HG03442 (cell line): Measurements from ENCODE around the gene PLA2G4A.

ENCODE experiments used
- ATAC-seq: cut with Tn5 transposase; IDR thresholded peaks from one replicate; pipeline ENCODE4 v1.9.1; 2021; ENCODE audit warnings: mild to moderate bottlenecking, moderate library complexity; ENCODE audit not compliant: unreplicated experiment

PLA2G4A gene

DNA sequence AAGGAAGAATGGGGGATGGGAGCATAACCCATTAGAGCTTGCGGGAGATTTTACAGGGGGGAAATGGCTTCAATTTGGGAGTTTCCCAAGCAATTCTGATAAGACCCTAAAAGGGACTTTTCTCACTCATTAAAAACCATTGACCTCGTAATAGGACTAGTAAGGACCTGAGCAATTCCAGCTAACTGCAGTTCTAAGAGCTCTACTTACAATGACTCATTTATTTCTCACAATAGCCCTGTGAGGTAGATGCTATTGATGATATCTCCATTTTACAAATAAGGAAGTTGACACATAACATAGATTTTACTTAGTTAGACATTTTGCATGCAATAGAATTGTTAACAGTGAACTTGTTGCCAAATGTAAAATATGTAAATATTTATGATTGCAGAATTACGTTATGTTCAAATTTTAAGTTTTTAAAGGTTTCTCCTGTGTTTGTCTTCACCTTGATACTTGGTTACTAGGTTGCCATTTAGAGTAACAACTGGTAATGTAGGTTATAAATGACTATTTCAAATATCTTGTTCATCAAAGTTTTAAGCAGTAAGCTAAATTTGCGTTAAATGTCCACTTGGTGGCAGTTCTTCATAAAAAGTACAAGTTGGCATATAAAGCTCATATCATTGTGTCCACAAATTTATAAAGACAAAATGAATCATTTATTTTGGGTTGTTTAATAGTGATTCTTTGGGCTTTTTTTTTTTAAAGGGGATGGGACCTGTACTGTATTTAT, 182.0 kb downstream of the PLA2G4A start:
- ATAC-seq: no peak

DNA sequence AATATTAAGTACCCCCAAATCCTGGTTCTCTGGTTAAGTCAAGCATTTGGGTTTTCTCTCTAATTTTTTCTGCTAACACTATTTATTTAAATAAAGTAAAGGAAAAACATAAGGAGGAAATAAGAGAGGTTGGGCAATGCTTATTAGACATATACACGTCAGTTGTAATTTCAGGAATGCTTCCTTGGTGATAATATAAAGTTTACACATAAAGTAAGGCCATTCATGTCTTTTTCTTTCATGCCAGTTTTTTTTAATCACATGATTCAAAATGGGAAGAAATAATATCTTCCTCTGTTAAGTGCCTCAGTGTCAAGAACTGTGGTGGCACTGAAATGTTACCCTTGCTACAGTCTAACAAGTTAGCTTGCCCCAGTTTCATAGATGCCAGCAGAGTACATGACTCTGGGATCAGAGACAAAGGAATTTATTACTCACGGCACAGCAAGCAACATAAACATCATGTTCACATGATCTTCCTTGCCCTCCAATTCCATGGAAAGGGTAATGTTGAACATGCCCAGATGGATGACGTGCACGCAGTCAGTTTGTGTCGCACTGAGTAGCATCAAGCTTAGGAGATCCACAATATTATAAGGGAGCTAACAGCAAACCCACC, 184.9 kb downstream of the PLA2G4A start:
- ATAC-seq: no peak

DNA sequence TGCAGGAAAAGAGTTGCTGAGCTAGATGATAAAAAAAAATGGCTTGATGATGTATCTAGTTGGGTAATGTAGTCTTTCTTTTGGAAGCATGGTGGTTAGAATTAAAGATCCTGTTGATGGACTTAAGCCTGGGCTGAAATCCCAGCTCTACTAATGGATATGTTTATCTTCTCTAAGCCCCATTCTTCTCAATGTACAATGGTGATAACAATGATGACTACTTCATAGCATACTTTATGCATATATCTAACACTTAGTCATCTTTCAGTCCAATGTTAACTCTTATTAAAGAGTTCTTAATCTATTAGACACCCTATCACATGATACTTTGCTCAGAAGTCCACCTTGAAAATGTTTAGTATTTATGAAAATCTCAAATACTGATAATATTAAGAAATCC, 189.5 kb downstream of the PLA2G4A start:
- no peak for ATAC-seq

DNA sequence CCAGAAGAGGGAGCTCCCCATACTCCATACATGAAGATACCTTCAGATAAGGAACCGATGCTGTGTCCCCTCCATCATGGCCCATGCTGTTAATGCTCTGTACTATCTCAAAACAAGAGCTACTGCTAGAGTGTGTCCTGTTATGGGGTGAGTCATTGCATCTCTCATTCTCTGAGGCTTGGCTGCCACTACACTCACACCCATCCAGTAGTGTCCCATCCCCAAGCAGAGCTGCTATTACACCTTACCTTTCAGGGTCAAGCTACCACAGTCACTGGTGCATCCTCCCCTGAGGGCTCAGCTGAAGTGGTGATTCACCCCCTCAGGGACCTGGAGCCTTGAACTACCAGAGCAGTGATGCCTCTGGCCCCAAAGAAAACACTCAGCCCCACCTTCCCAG, 198.5 kb downstream of the PLA2G4A start:
- no peak for ATAC-seq

DNA sequence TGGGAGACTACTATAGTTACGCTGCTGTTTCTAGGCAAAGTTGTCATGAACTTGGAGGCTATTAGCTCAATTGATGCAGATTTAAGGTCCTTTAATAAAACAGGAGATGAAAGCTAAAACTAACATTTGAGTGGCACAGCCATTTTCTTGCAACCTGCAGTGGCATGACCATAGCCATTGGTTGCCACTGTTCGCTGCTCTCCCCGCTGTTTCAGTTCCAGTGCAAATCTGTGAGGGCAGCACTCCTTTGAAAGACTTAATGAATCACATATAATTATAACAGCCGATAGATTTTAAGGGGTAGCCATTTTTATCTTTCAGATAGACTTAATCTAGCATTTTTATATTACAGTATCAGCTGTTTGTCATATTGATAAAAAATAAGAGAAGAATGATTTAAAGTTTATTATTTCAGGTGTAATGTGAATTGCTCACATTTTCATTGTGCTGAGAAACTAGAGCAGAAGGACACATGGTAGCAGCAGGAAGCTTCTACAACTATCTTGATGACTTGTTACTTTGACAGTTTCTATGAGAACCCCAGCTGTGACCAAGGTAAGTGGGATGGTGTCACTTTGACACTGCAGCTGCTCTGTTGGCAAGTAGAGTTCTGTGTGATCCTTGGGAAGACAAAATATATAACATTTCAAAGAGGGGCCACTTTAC, 203.7 kb downstream of the PLA2G4A start:
- no peak for ATAC-seq

DNA sequence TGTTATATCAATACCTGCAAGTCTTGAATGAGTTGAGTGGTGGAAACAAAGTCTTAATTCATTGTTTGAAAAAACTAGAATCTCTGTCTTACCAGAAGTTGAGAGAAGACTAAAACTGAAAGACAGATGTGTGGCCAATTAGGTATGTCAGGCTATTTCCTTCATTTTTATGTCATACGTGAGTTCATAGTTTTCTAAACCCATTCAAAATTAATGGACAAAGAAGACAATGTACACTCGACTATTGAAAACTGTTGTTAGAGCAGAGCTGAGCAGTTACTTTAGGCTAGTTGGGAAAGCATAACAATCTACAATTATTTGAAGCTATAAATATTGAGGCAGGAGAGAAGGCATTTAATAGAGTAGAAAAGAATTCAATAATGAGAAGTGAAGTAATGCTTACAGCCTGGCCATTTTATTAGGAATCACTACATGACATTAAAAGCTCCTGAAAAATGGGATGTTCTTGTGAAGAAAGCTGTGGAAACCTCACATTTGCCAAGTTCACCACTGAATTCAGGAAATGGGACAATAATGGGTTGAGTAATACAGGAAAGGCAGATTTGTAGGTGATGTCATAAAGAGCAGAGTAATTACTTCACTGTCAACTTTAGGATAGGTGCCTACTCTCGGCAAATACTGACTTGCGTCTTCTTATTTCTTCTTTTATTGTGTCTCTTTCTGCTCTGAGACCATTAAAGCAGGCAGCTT, 204.4 kb downstream of the PLA2G4A start:
- no peak for ATAC-seq

DNA sequence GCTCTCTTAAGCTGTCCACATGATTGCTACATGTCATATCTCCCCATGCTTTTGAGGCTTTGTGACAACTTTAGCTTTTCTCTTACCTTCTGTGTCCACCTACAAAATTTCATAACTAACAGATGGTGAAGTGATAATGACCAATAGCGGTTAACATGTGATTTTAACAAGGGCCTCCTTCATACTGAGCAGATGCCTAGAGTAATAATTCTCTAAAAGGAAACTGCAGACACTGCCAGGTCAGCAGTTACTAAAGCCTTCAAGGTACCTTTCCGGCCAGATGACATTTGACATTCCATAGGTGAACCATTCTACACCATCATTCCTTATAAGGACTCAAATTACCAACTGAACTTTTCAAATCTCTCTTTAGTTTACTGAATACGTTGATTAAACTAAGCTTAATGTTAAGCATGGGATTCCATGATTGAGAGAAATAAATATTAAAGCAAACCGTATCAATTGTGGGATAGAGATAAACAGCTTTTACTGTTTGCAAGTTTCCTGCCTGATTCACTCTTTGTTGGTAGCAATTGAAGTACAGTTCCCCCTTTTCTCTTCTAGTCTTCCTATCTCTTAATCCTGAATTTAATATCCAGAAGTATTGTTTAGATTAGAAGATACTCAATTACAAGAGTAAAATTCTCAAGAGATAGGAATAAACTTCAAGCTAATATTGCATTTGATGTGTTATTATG, 205.1 kb downstream of the PLA2G4A start:
- no peak for ATAC-seq

DNA sequence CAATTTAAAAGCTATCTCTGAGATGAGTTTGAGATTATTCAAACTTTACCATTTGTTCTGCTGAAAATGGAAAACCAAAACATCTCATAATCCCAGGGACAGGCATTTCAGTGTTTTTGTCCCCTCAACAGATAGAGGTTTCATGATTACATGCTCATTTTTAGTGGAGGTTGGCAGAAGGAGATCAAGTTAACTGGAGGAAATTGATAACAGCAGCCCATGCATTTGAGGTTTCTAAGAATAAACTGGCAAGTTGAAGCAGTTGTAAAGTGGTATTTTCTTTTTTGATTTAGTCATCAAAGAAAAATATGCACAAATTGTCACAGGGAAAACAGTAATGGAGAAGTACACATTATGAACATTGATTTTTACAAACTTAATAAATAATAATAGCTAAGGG, 205.8 kb downstream of the PLA2G4A start:
- ATAC-seq: no peak

DNA sequence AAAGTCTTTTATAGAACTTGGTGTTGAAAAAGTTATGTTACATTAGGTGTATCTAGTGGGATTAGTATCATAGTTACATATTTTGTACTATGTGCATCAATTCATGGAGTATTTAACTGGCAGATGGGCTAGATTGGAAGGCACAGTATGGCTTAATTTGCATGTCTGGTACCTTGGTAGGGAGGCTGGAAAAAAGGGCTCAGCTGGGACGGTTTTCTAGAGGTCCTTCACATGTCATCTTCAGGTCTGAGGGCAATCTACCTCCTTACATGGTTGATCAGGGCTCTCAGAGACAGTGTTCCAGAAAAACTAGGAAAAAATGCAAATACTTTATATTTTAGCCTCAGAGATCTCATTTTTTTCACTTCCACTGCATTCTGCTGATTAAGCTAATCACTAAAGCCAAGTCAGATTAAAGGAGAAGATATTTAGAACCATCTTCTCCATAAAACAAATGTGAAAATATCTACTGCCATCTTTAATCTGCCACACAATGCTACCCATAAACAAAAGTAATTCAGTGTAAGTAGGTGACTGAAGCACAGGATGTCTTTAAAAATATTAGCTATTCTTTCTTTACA, 209.3 kb downstream of the PLA2G4A start:
- no peak for ATAC-seq
